B cell (primary cell): Measurements from ENCODE around the gene EVX1. TPM values are rescaled to one million over a fixed set of nuclear protein-coding genes. Genes with fewer than 3 reads are reported as not detected.

Experiments used
- ATAC-seq: fragments of 200-7000 bp; cut with Tn5 transposase; one replicate; pipeline ENCODE4 v1.10.0; 2021; ENCODE audit warnings: low read depth, mild to moderate bottlenecking, moderate number of reproducible peaks, moderate library complexity
- CTCF ChIA-PET: fragments of 350-600 bp; sonication (Branson Sonifier 250); formaldehyde crosslinking; loops from one replicate; lab custom pipeline; 2021; ENCODE audit warnings: antibody characterized with exemption, inconsistent platforms; lab: Charles Lee
- POLR2A ChIA-PET: fragments of 350-600 bp; sonication (Branson Sonifier 250); formaldehyde crosslinking; loops from one replicate; lab custom pipeline; 2021; ENCODE audit warnings: antibody characterized with exemption; lab: Charles Lee
- DNase-seq: peaks from one replicate; pipeline ENCODE4 v3.0.0; 2013
- H2AFZ ChIP-seq: 2 replicates; pipeline ENCODE4 v1.6.1; 2012; ENCODE audit warnings: mild to moderate bottlenecking, low read depth, low read length; ENCODE audit not compliant: insufficient read depth, poor library complexity, severe bottlenecking
- H3K27ac ChIP-seq, 2 donors: 1 replicate in 1 of 2; 2 replicates in 1 of 2; pipeline ENCODE4 v1.5.1; 2012 to 2013; ENCODE audit warnings: low read length in 2 of 2, mild to moderate bottlenecking in 2 of 2, moderate library complexity in 1 of 2
- H3K27me3 ChIP-seq, 4 experiments: fragments of 200-600 bp in 1 of 4; sonication (generic) in 1 of 4; replicated peaks in 1 of 4; 1 replicate in 2 of 4; 2 replicates in 2 of 4; pipeline versions ENCODE4 v1.6.1 to v1.7.0; 2013 to 2016; ENCODE audit warnings: low read length in 3 of 4, mild to moderate bottlenecking in 2 of 4, mixed read lengths in 1 of 4, moderate library complexity in 1 of 4; ENCODE audit not compliant: insufficient read depth in 4 of 4, control insufficient read depth in 3 of 4; ENCODE audit errors: control extremely low read depth in 1 of 4
- H3K36me3 ChIP-seq, 2 experiments: replicated peaks in 1 of 2; 1 replicate in 1 of 2; 2 replicates in 1 of 2; pipeline versions ENCODE4 v1.6.1 to v1.7.1; 2013; ENCODE audit warnings: low read length in 1 of 2; ENCODE audit not compliant: insufficient read depth in 2 of 2, control insufficient read depth in 1 of 2; ENCODE audit errors: control extremely low read depth in 1 of 2, extremely low read depth in 1 of 2
- H3K4me1 ChIP-seq, 2 donors: fragments of 200-600 bp in 1 of 2; sonication (generic) in 1 of 2; 1 replicate in 1 of 2; 2 replicates in 1 of 2; pipeline versions ENCODE4 v1.5.1 to v1.6.1; 2013 to 2017; ENCODE audit warnings: low read length in 2 of 2; ENCODE audit not compliant: control insufficient read depth in 2 of 2, insufficient read depth in 2 of 2
- H3K4me2 ChIP-seq: replicated peaks from 2 replicates; pipeline ENCODE3; 2012; ENCODE audit warnings: mild to moderate bottlenecking, low read depth, low read length; ENCODE audit not compliant: poor library complexity, severe bottlenecking
- H3K4me3 ChIP-seq, 5 experiments: fragments of 200-600 bp in 1 of 5; sonication (generic) in 1 of 5; 1 replicate in 3 of 5; 2 replicates in 2 of 5; pipeline versions ENCODE4 v1.5.1 to v1.7.0; 2011 to 2016; ENCODE audit warnings: low read length in 4 of 5, mild to moderate bottlenecking in 4 of 5, low read depth in 2 of 5, control low read depth in 1 of 5, moderate library complexity in 1 of 5; ENCODE audit not compliant: insufficient read depth in 1 of 5; ENCODE audit errors: control extremely low read depth in 1 of 5, extremely low read depth in 1 of 5
- H3K79me2 ChIP-seq: fragments of 200-600 bp; sonication (generic); one replicate; pipeline ENCODE4 v1.6.0; 2016; ENCODE audit warnings: low read length; ENCODE audit not compliant: control insufficient read depth, insufficient read depth
- H3K9ac ChIP-seq: fragments of 200-600 bp; sonication (generic); 2 replicates; pipeline ENCODE4 v1.6.1; 2017; ENCODE audit warnings: mild to moderate bottlenecking, low read length, moderate library complexity
- H3K9me3 ChIP-seq, 3 donors: one replicate each; pipeline versions ENCODE4 v1.6.1 to v1.7.1; 2013; ENCODE audit warnings: low read length in 2 of 3; ENCODE audit not compliant: control insufficient read depth in 2 of 3, insufficient read depth in 1 of 3; ENCODE audit errors: control extremely low read depth in 1 of 3
- H4K20me1 ChIP-seq: 2 replicates; pipeline ENCODE4 v1.6.0; 2012; ENCODE audit warnings: mild to moderate bottlenecking, low read length; ENCODE audit not compliant: insufficient read depth, control insufficient read depth, poor library complexity, severe bottlenecking
- H3K27ac Mint-ChIP-seq: one replicate; pipeline ENCODE4 v1.8.0; 2021; ENCODE audit warnings: mixed read lengths
- H3K27me3 Mint-ChIP-seq: one replicate; pipeline ENCODE4 v1.8.0; 2021; ENCODE audit warnings: mixed read lengths
- H3K4me1 Mint-ChIP-seq: one replicate; pipeline ENCODE4 v1.8.0; 2021; ENCODE audit warnings: mixed read lengths
- H3K4me3 Mint-ChIP-seq: one replicate; pipeline ENCODE4 v1.8.0; 2021; ENCODE audit warnings: mixed read lengths
- H3K9me3 Mint-ChIP-seq: one replicate; pipeline ENCODE4 v1.8.0; 2022; ENCODE audit warnings: mixed read lengths; ENCODE audit not compliant: insufficient read depth
- CTCF ChIP-seq: fragments of 200-600 bp; IDR thresholded peaks from one replicate; pipeline ENCODE4 v1.8.0; 2022; ENCODE audit warnings: antibody characterized with exemption, mild to moderate bottlenecking
- EZH2 ChIP-seq: IDR thresholded peaks from 2 replicates; pipeline ENCODE4 v1.6.1; 2012; ENCODE audit warnings: borderline replicate concordance, low read depth, mild to moderate bottlenecking, moderate library complexity, low read length; ENCODE audit not compliant: insufficient read depth, poor library complexity, severe bottlenecking
- WGBS: methylation state at CpG from one replicate; pipeline ENCODE4 v1.1.5; 2013; ENCODE audit warnings: missing lambda C conversion rate; ENCODE audit not compliant: insufficient coverage; 5-methylcytosine and 5-hydroxymethylcytosine counted together
- intact Hi-C: fragments of 100-400 bp; cut with micrococcal nuclease; formaldehyde crosslinking; loops from one replicate; pipeline ENCODE4 v1.10.0; 2022
- polyA plus RNA-seq: library from polyadenylated mRNA; depleted of rRNA; stranded (reverse); fragments of >200 nt; gene quantifications from 2 replicates; pipeline ENCODE4 v1.2.3, GENCODE V29; 2012
- total RNA-seq, 2 donors: library from RNA; stranded (reverse); fragments of 120-200 nt in 1 of 2; gene quantifications; 1 replicate in 1 of 2; 2 replicates in 1 of 2; pipeline versions ENCODE4 v1.2.3 to v1.2.4, GENCODE V29; 2013 to 2022

EVX1 gene
- total and polyA plus RNA-seq, 2 donors (not counting 1 experiment from before 2014, with no cell fraction given), result not detected

- H3K36me3 ChIP-seq, result no peaks in the 10 kb centered on the region
- no peak for ATAC-seq
- H3K27ac ChIP-seq, result no peak overlapping the region
- Mint-ChIP-seq H3K27ac (no peak overlapping the region), H3K9me3 (no peaks in the 10 kb centered on the region), H3K4me3 (no peak overlapping the region), H3K4me1 (peaks cover 16% of the 10 kb centered on the region), H3K27me3 (peaks cover 74% of the 10 kb centered on the region)
- peaks cover 0 to 15% (median 0%) of the 10 kb centered on the region in 3 donors for H3K9me3 ChIP-seq
- H2AFZ ChIP-seq, result no peak overlapping the region
- intact Hi-C loops, result no loop called here
- no peak overlapping the region for H3K4me2 ChIP-seq
- no peaks in the 10 kb centered on the region for H3K79me2 ChIP-seq
- ChIA-PET CTCF (interaction anchor here (1.1 kb wide), 1 partner anchor 7 kb away, joined by 3 read pairs; no protein-coding TSS in a partner anchor), POLR2A (no interaction called here)
- peaks cover 15 to 19% of the 10 kb centered on the region in 2 donors for H3K4me1 ChIP-seq
- no peaks in the 10 kb centered on the region for H4K20me1 ChIP-seq
- TF ChIP-seq CTCF, result peak; percentile 7
- TF ChIP-seq EZH2, result no peak
- no peak for DNase-seq
- peaks cover 2 to 82% (median 47%) of the 10 kb centered on the region in 4 experiments for H3K27me3 ChIP-seq
- H3K4me3 ChIP-seq, result no peak overlapping the region
- H3K9ac ChIP-seq, result no peak overlapping the region
These were observed 24.7 kb upstream of the EVX1 start for GRCh38 chr7:27217951-27218350.

GRCh38 chr7:27219821-27220220 is 22.8 kb upstream of the EVX1 start:
- Histone ChIP-seq H3K27ac (no peak overlapping the region), H3K9ac (no peak overlapping the region), H3K4me3 (no peak overlapping the region), H4K20me1 (no peaks in the 10 kb centered on the region), H3K36me3 (no peaks in the 10 kb centered on the region), H3K27me3 (peaks cover 2 to 72% (median 51%) of the 10 kb centered on the region in 4 experiments), H3K4me2 (no peak overlapping the region), H3K9me3 (peaks cover 0 to 3% (median 0%) of the 10 kb centered on the region in 3 donors), H3K4me1 (peaks cover 8 to 11% of the 10 kb centered on the region in 2 donors), H3K79me2 (no peaks in the 10 kb centered on the region), H2AFZ (no peak overlapping the region)
- H3K4me1 Mint-ChIP-seq, result peaks cover 13% of the 10 kb centered on the region
- TF ChIP-seq CTCF (no peak), EZH2 (no peak)
- peak overlapping the region; percentile 26 for H3K4me3 Mint-ChIP-seq
- intact Hi-C loops, result no loop called here
- ATAC-seq, result no peak
- H3K27me3 Mint-ChIP-seq, result peaks cover 74% of the 10 kb centered on the region
- no peak for DNase-seq
- CTCF ChIA-PET, result no interaction called here
- no peaks in the 10 kb centered on the region for H3K9me3 Mint-ChIP-seq
- WGBS, result 81% methylated on average over 3 of the region's 4 CpGs
- POLR2A ChIA-PET, result no interaction called here
- H3K27ac Mint-ChIP-seq, result no peak overlapping the region
